GM19372 (cell line): ENCODE measurements around the gene PCCA.
"Not testable (repeated sequence)": the region's sequence is repeated elsewhere in the genome, so short reads cannot be mapped to it uniquely, and the experiment has no call there.

Experiments
- ATAC-seq: cut with Tn5 transposase; IDR thresholded peaks from one replicate; pipeline ENCODE4 v1.9.1; 2021; ENCODE audit warnings: mild to moderate bottlenecking, low read depth, moderate library complexity; ENCODE audit not compliant: unreplicated experiment

PCCA gene

GRCh38 chr13:100515410-100515800 lies 426.5 kb downstream of the PCCA start:
- no peak for ATAC-seq

- ATAC-seq = no peak
Measured at GRCh38 chr13:100517135-100517534, 428.2 kb downstream of the PCCA start.

- ATAC-seq = no peak
Measured at GRCh38 chr13:100517728-100518127, 428.8 kb downstream of the PCCA start.

GRCh38 chr13:100518394-100519062 lies 429.6 kb downstream of the PCCA start:
- ATAC-seq = no peak

- ATAC-seq = no peak
Measured at GRCh38 chr13:100519626-100520025, 430.7 kb downstream of the PCCA start.

GRCh38 chr13:100520936-100521850 lies 432.3 kb downstream of the PCCA start:
- ATAC-seq = no peak

GRCh38 chr13:100521851-100522617 lies 433.1 kb downstream of the PCCA start:
- ATAC-seq = no peak

- no peak for ATAC-seq
Measured at GRCh38 chr13:100522618-100523309, 433.9 kb downstream of the PCCA start.

GRCh38 chr13:100523411-100523810 lies 434.5 kb downstream of the PCCA start:
- ATAC-seq = no peak

GRCh38 chr13:100523981-100524386 lies 435.1 kb downstream of the PCCA start:
- no peak for ATAC-seq

- ATAC-seq = not testable (repeated sequence)
Measured at GRCh38 chr13:100524688-100525087, 435.8 kb downstream of the PCCA start.

GRCh38 chr13:100525453-100526317 lies 436.8 kb downstream of the PCCA start:
- no peak for ATAC-seq

- ATAC-seq = no peak
Measured at GRCh38 chr13:100526318-100527000, 437.6 kb downstream of the PCCA start.

GRCh38 chr13:100527644-100528043 lies 438.8 kb downstream of the PCCA start:
- no peak for ATAC-seq

GRCh38 chr13:100528353-100528752 lies 439.5 kb downstream of the PCCA start:
- no peak for ATAC-seq

GRCh38 chr13:100528820-100529219 lies 439.9 kb downstream of the PCCA start:
- ATAC-seq = no peak

GRCh38 chr13:100529666-100530377 lies 440.9 kb downstream of the PCCA start:
- ATAC-seq = no peak

- no peak for ATAC-seq
Measured at GRCh38 chr13:100530671-100531213, 441.8 kb downstream of the PCCA start.
